Activated CD8-positive, alpha-beta T cell treated with anti-CD3 and anti-CD28 coated beads for 36 hours (primary cell): ENCODE measurements around the gene RHBDL3. TPM values are rescaled to one million over a fixed set of nuclear protein-coding genes. Genes with fewer than 3 reads are reported as not detected.

Experiments used
- ATAC-seq: fragments of 200-7000 bp; cut with Tn5 transposase; one replicate; pipeline ENCODE4 v1.10.0; 2021; ENCODE audit warnings: mild to moderate bottlenecking, moderate library complexity
- CTCF ChIA-PET: fragments of 350-600 bp; sonication (Branson Sonifier 250); formaldehyde crosslinking; loops from one replicate; lab custom pipeline; 2021; ENCODE audit warnings: antibody characterized with exemption; lab: Charles Lee
- POLR2A ChIA-PET: fragments of 350-600 bp; sonication (Branson Sonifier 250); formaldehyde crosslinking; loops from one replicate; lab custom pipeline; 2021; ENCODE audit warnings: antibody characterized with exemption; lab: Charles Lee
- DNase-seq: peaks from one replicate; pipeline ENCODE4 v3.0.0-alpha.2; 2020
- H3K27ac Mint-ChIP-seq: one replicate; pipeline ENCODE4 v1.8.0; 2021; ENCODE audit warnings: mild to moderate bottlenecking, mixed read lengths
- H3K27me3 Mint-ChIP-seq: one replicate; pipeline ENCODE4 v1.8.0; 2021; ENCODE audit warnings: mixed read lengths
- H3K36me3 Mint-ChIP-seq: one replicate; pipeline ENCODE4 v1.8.0; 2021; ENCODE audit warnings: low read depth, mixed read lengths
- H3K4me1 Mint-ChIP-seq: one replicate; pipeline ENCODE4 v1.8.0; 2021; ENCODE audit warnings: low read depth, mixed read lengths
- H3K4me3 Mint-ChIP-seq: one replicate; pipeline ENCODE4 v1.8.0; 2021; ENCODE audit warnings: mild to moderate bottlenecking, moderate library complexity, mixed read lengths
- H3K9me3 Mint-ChIP-seq: one replicate; pipeline ENCODE4 v1.8.0; 2021; ENCODE audit warnings: mixed read lengths
- CTCF ChIP-seq: fragments of 200-600 bp; IDR thresholded peaks from one replicate; pipeline ENCODE4 v1.8.0; 2022; ENCODE audit warnings: antibody characterized with exemption, mild to moderate bottlenecking
- intact Hi-C: fragments of 100-400 bp; cut with micrococcal nuclease; formaldehyde crosslinking; loops from one replicate; pipeline ENCODE4 v1.10.0; 2022
- total RNA-seq, 2 experiments: library from RNA; stranded (reverse); gene quantifications; one replicate each; pipeline ENCODE4 v1.2.3, GENCODE V29; 2021

Gene RHBDL3
- total RNA-seq, 2 experiments from 2014 or later: 0.11 TPM; not detected in 1

DNA sequence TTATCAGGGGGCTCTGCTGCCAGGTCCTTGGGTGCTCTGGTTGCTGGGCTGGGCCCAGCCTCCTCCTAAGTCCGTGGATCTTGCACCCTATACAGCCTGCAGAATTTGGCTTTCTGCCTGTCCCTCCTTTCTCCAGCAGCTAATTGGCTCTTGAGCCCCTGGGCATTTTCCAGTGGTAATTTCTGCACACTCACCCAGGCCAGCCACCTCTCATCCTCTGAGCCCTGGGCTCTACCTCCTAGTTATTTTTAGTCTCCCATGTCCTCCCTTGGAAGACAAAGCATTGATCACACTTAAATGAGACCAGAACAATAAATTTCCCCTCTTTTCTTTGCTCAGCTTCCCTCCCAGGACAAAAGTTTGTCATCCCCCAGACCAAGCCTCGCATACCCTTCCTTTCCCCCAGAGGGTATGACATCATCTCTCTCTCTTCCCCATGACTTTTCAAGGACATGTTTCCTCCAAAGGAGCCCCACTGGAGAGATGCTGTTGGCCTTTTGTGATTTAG, 38.2 kb downstream of the RHBDL3 start:
- intact Hi-C loops: no loop called here
- TF ChIP-seq CTCF: no peak
- ChIA-PET CTCF (no interaction called here), POLR2A (no interaction called here)
- Mint-ChIP-seq H3K9me3 (no peaks in the 10 kb centered on the region), H3K4me1 (no peaks in the 10 kb centered on the region), H3K27ac (no peak overlapping the region), H3K27me3 (no peaks in the 10 kb centered on the region), H3K4me3 (no peak overlapping the region), H3K36me3 (no peaks in the 10 kb centered on the region)
- ATAC-seq: no peak
- DNase-seq: no peak

GRCh38 chr17:32305049-32305448, 39.4 kb downstream of the RHBDL3 start:
- DNase-seq (no peak), ATAC-seq (no peak)
- POLR2A ChIA-PET: no interaction called here
- no peaks in the 10 kb centered on the region for H3K4me1 Mint-ChIP-seq
- no peak overlapping the region for H3K4me3 Mint-ChIP-seq
- TF ChIP-seq CTCF: no peak
- no peaks in the 10 kb centered on the region for H3K36me3 Mint-ChIP-seq
- intact Hi-C loops: no loop called here
- no peaks in the 10 kb centered on the region for H3K9me3 Mint-ChIP-seq
- CTCF ChIA-PET: no interaction called here
- H3K27me3 Mint-ChIP-seq: peaks cover 2% of the 10 kb centered on the region
- no peak overlapping the region for H3K27ac Mint-ChIP-seq

DNA sequence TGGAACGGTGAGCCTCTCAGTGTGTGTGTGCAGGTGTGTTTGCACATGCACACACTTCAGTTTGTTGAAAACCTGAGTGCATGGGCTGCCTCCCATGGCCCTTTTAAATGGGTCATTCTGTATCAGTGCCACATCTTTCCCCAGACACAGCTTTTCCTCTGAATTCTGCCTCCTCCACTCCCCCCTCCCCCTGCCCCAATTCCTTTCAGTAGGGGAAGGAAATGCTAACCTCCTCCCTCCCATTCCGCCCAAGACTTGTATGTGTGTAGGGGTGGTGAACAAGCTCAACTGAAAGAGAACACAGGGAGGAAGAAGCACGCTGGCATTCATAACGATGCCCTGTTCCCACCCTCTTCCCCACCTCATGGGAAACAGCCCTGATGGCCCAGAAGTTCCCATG, 42.0 kb downstream of the RHBDL3 start:
- no peak for ATAC-seq
- Mint-ChIP-seq H3K9me3 (no peaks in the 10 kb centered on the region), H3K36me3 (no peaks in the 10 kb centered on the region), H3K27me3 (peaks cover 2% of the 10 kb centered on the region), H3K4me1 (no peaks in the 10 kb centered on the region), H3K27ac (no peak overlapping the region), H3K4me3 (no peak overlapping the region)
- intact Hi-C loops: no loop called here
- no peak for DNase-seq
- ChIA-PET POLR2A (no interaction called here), CTCF (no interaction called here)
- no peak for TF ChIP-seq CTCF

- Mint-ChIP-seq H3K27me3 (peaks cover 9% of the 10 kb centered on the region), H3K9me3 (no peaks in the 10 kb centered on the region), H3K27ac (no peak overlapping the region), H3K4me1 (no peaks in the 10 kb centered on the region), H3K4me3 (no peak overlapping the region), H3K36me3 (no peaks in the 10 kb centered on the region)
- DNase-seq (no peak), ATAC-seq (no peak)
- ChIA-PET POLR2A (no interaction called here), CTCF (interaction anchor here (1.0 to 1.6 kb wide), 2 partner anchors 9 to 58 kb away, joined by 4 to 8 read pairs; no protein-coding TSS in a partner anchor)
- TF ChIP-seq CTCF: no peak
- intact Hi-C loops: no loop called here
Measured at GRCh38 chr17:32311028-32311536, 45.5 kb downstream of the RHBDL3 start.

GRCh38 chr17:32314636-32315035, 49.0 kb downstream of the RHBDL3 start:
- intact Hi-C loops: no loop called here
- CTCF ChIA-PET: interaction anchor here (1.3 kb wide), 1 partner anchor 61 kb away, joined by 7 read pairs; no protein-coding TSS in a partner anchor
- no peak overlapping the region for H3K4me3 Mint-ChIP-seq
- H3K27ac Mint-ChIP-seq: no peak overlapping the region
- no peaks in the 10 kb centered on the region for H3K36me3 Mint-ChIP-seq
- ATAC-seq: no peak
- POLR2A ChIA-PET: no interaction called here
- no peaks in the 10 kb centered on the region for H3K9me3 Mint-ChIP-seq
- DNase-seq: no peak
- H3K27me3 Mint-ChIP-seq: peaks cover 12% of the 10 kb centered on the region
- no peak for TF ChIP-seq CTCF
- H3K4me1 Mint-ChIP-seq: peaks cover 2% of the 10 kb centered on the region
